Astrocyte of the spinal cord (primary cell): ENCODE data around the gene DAPL1.

Experiments
- DNase-seq: peaks from one replicate; pipeline ENCODE4 v3.0.0; 2011; ENCODE audit warnings: low read depth, low spot score
- H3K4me3 ChIP-seq: 2 replicates; pipeline ENCODE4 v1.5.1; 2011; ENCODE audit warnings: low read depth, mild to moderate bottlenecking, low read length, moderate library complexity
- CTCF ChIP-seq: IDR thresholded peaks from 2 replicates; pipeline ENCODE4 v1.5.1; 2012; ENCODE audit warnings: low read depth, mild to moderate bottlenecking, low read length, inconsistent platforms
- in situ Hi-C: cut with HindIII; loops from 2 replicates; pipeline ENCODE4 v1.10.0; 2017; ENCODE audit warnings: low sequenced_read_pairs

Gene DAPL1

GRCh38 chr2:158805255-158805654 lies 10.1 kb downstream of the DAPL1 start:
- DNase-seq = no peak
- no peak overlapping the region for H3K4me3 ChIP-seq
- TF ChIP-seq CTCF = no peak
- in situ Hi-C loops = no loop called here

DNA sequence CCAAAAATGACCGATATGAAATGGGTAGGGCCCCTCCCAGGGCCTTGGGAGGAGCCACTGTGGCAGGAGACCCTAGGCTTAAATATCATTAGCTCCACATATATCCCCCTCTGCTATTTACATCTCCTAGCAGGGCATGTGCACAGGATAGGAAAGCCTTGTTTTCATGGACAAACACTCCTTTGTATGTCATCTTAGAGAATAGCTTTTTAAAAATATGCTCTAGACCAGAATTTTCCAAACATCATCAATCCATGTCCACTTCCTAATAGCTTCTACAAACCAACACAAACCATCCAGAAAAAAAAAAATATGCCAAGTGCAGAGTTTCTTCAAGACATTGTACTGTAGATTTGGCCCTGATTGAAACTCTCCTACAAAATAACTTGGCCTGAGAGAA lies 10.8 kb downstream of the DAPL1 start:
- in situ Hi-C loops = no loop called here
- no peak for TF ChIP-seq CTCF
- no peak overlapping the region for H3K4me3 ChIP-seq
- DNase-seq = no peak

DNA sequence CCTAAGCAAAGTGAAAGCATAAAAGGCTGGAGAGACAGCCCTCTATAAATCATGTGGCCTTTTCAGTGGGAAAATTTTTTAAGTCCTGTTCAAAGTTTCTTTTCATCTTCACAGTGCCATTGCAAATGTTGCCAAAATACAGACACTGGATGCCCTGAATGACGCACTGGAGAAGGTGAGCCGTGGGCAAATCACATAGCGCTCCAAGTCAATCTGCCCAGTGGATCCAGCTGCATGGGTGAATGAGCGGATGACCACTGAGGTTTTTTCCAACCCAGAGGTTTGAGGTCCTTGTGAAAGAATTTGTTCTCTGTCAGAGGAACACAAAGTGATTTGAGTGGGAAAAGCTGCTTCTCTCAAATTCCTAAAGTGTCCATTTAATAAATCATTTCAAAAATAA lies 11.8 kb downstream of the DAPL1 start:
- no peak for DNase-seq
- in situ Hi-C loops = no loop called here
- TF ChIP-seq CTCF = no peak
- H3K4me3 ChIP-seq = no peak overlapping the region

- in situ Hi-C loops = no loop called here
- no peak for TF ChIP-seq CTCF
- no peak for DNase-seq
- no peak overlapping the region for H3K4me3 ChIP-seq
These were observed 13.3 kb downstream of the DAPL1 start for GRCh38 chr2:158808426-158808825.

DNA sequence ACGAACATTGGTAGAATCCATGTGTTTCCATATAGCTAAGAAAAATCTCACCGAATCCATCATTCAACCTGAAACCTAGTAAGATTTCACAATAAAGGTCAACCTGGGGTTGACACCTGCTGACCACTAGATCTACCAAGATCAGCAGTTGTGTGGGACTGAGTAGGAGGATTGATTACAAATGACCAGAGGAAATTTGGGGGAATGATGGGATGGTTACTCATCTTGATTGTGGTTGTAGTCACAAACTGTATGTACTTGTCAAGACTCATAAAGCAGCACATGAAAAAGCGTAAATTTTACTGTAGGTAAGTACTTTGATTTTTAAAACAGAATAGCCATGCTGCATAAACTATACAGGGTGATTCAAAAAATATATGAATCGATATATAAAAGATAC lies 14.7 kb downstream of the DAPL1 start:
- DNase-seq = no peak
- in situ Hi-C loops = no loop called here
- no peak for TF ChIP-seq CTCF
- no peak overlapping the region for H3K4me3 ChIP-seq

DNA sequence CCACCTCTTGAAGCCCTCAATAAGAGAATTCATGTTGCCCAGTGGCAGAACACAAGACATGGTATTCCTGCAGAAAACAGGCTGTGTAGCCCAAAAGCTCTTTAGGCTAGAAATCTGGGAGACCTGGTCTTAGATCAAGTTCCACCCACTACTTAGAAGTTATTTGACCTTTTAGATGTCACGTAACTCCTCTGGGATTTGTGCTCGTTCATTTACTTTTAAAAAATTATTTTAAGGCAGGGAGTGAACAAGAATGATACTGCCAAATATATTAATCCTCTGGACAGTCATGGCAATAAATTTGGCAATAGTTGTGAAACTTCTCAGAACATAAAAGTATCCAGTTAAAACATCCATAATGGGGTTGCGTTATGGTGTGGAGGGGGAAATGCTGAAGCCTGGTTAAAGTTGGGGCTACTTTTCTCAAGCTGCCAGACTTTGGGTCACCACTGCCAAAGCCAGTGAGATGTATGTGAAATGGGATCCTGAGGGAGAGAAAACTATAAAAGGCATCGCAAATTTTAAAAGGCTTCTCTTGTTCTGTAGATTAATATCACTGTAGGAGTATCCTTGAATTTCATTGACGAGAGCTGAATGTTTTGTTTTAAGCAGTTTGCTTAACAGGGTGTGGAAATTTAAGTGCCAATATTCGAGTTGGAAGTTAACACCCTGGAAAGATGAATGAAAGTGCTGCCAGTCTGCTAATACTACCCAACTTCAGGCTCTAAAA lies 15.8 kb downstream of the DAPL1 start:
- TF ChIP-seq CTCF = no peak
- in situ Hi-C loops = no loop called here
- DNase-seq = no peak
- H3K4me3 ChIP-seq = no peak overlapping the region
